Activated naive CD8-positive, alpha-beta T cell (primary cell): ENCODE measurements around the gene RAB19.
"Not testable (repeated sequence)": the region's sequence is repeated elsewhere in the genome, so short reads cannot be mapped to it uniquely, and the experiment has no call there.

Experiments
- H3K27ac Mint-ChIP-seq: one replicate; pipeline ENCODE4 v1.8.0; 2021; ENCODE audit warnings: mixed read lengths
- H3K27me3 Mint-ChIP-seq: one replicate; pipeline ENCODE4 v1.8.0; 2021; ENCODE audit warnings: mixed read lengths
- H3K36me3 Mint-ChIP-seq: one replicate; pipeline ENCODE4 v1.8.0; 2021; ENCODE audit warnings: mixed read lengths
- H3K4me1 Mint-ChIP-seq: one replicate; pipeline ENCODE4 v1.8.0; 2021; ENCODE audit warnings: low read depth, mixed read lengths
- H3K4me3 Mint-ChIP-seq: one replicate; pipeline ENCODE4 v1.8.0; 2021; ENCODE audit warnings: mild to moderate bottlenecking, mixed read lengths
- H3K9me3 Mint-ChIP-seq: one replicate; pipeline ENCODE4 v1.8.0; 2021; ENCODE audit warnings: low read depth, mixed read lengths

Gene RAB19

DNA sequence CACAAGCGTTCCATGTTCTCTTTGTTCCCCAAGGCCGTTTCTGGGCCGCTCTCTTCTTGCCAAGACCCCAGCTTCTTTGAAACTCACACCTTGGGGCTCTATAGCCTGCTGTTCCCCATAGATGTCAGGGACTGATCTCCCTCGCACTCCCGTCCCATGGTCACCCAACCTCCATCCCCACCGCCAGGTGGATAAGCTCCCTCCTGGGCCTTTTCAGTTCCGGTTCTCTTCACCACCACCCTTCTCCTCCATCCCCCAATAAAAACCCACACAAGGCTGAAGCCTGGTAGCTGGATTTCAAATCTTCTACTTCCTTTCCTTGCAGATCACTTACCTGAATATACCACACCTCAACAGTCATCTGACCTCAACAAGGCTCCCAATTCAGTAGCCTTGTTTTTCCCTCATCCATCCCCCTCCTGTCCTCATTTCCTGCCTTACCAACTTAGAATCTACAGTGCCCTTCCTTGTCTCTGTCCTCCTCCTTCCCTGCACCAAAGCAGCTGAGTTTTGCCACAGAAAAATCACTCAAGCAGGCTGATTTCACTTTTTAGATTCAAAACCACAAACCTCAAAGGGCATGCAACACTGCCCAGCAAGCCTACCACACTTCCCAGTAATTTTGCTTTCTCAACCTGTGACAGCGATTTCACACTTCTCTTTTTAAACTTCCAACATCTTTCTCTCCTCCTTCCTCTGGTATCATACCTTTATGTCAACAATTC, 13.2 kb upstream of the RAB19 start:
- H3K27me3 Mint-ChIP-seq: no peaks in the 10 kb centered on the region
- no peaks in the 10 kb centered on the region for H3K36me3 Mint-ChIP-seq
- H3K9me3 Mint-ChIP-seq: no peaks in the 10 kb centered on the region
- peaks cover 4% of the 10 kb centered on the region for H3K4me1 Mint-ChIP-seq
- no peak overlapping the region for H3K27ac Mint-ChIP-seq
- no peak overlapping the region for H3K4me3 Mint-ChIP-seq

DNA sequence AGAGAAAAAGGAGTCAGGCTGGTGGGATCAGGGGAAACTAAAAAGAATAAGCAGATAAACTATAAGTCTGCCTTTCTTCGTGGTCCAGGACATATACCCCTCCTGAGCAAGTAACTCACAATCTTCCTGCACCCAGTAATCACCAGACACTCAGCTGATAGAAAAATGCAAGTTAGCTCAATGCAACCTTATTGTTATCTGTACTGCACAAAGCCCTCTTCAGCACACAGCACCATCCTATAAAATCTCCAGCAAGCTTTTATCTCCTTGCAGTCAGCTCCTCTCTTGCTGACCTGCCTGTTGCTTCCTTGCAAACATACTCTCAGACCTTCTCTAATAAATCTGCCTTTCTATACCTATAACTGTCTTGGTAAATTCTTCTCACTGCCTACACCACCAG, 12.2 kb upstream of the RAB19 start:
- H3K36me3 Mint-ChIP-seq: peaks cover 3% of the 10 kb centered on the region
- H3K4me3 Mint-ChIP-seq: no peak overlapping the region
- H3K27me3 Mint-ChIP-seq: no peaks in the 10 kb centered on the region
- no peaks in the 10 kb centered on the region for H3K9me3 Mint-ChIP-seq
- H3K4me1 Mint-ChIP-seq: peaks cover 12% of the 10 kb centered on the region
- H3K27ac Mint-ChIP-seq: no peak overlapping the region

DNA sequence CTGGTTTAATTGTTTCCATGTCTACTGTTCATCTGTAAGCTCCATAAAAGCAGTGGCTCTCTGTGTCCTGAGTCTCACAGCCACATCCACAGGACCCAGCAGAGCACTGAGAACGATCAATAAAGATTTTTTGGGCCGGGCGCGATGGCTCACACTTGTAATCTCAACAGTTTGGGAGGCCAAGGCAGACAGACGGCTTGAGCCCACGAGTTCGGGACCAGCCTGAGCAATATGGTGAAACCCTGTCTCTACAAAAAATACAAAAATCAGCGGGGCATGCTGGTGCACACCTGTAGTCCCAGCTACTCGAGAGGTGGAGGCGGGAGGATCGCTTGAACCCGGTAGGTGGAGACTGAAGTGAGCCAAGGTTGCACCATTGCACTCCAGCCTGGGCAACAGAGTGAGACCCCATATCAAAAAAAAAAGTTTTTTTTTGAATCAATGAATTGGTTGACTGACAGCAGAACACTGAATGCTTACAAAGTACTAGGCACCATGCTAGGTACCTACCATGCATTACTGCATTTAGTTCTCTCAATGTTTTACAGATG, 10.0 kb upstream of the RAB19 start:
- H3K4me3 Mint-ChIP-seq: no peak overlapping the region
- no peaks in the 10 kb centered on the region for H3K9me3 Mint-ChIP-seq
- peaks cover 15% of the 10 kb centered on the region for H3K4me1 Mint-ChIP-seq
- H3K36me3 Mint-ChIP-seq: peaks cover 3% of the 10 kb centered on the region
- H3K27me3 Mint-ChIP-seq: no peaks in the 10 kb centered on the region
- H3K27ac Mint-ChIP-seq: no peak overlapping the region

DNA sequence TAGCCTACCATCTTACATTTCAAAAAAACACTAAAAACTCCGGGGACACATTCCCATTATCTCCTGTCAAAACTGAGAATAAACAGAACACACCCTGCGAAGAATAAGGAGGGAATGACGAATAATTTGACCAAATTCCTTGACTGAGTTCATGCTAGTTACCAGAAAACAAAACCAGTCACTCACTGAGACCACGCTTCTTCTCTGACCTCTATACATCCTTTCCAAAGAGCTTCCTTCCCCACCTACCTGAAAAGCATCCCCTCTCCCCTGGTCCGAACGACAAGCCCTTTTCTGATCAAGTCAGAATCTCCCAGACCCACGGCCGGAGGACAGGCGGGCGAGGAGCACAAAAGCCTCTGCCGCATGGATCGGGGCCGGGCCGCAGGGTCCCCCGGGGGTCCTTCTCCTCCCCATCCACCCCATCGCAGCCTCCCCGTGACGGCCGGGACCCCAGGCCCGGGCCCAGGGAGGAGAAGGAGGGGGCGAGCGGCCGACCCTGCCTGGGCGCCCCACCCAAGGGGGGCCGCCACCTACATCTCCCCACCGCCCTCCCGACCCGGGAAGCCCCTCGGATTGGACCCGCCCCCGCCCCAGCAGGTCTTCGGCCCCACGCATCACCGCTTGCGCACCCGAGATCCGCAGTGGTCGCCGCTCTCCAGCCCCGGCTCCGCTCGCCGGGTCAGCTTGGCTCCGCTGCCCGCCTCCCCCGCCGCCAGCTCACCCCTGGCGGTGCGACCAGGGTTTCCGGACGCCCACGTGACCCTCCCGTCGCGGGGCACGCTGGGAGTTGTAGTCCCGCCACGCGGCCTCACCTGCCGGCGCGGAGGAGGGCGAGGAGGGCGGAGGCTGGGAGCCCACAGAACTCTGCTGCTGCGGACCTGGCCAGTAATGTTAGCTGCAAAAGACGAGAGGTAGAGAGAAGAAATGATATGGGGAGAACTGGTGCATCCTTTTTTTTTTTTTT, 5.8 kb upstream of the RAB19 start, which contains the start of gene SLC37A3:
Gene SLC37A3, minus strand, starts transcription at position 747 of the 967 bp plus-strand sequence. CDS start 16,004 bp downstream, outside the sequence.
- H3K4me3 Mint-ChIP-seq: peak within 1 kb of the TSS; percentile 94
- H3K4me1 Mint-ChIP-seq: peaks cover 33% of the 10 kb centered on the region
- peak within 1 kb of the TSS; percentile 75 for H3K27ac Mint-ChIP-seq
- H3K27me3 Mint-ChIP-seq: no peaks in the 10 kb centered on the region
- no peaks in the 10 kb centered on the region for H3K9me3 Mint-ChIP-seq
- peaks cover 3% of the 10 kb centered on the region for H3K36me3 Mint-ChIP-seq

DNA sequence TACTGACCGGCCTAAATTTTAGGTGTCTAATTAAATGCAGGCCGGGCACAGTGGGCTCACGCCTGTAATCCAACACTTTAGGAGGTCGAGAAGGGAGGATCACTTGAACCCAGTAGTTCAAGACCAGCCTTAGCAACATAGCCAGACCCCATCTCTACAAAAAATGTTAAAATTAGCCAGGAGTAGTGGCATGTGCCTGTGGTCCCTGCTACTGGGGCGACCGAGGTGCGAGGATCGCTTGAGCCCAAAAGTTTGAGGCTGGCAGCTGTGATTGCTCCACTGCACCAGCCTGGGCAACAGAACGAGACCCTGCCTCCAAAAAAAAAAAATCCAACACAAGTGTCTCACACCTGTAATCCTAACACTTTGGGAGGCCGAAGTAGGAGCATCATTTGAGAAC, 5.0 kb upstream of the RAB19 start:
- H3K9me3 Mint-ChIP-seq: no peaks in the 10 kb centered on the region
- peak overlapping the region; percentile 58 for H3K27ac Mint-ChIP-seq
- peaks cover 36% of the 10 kb centered on the region for H3K4me1 Mint-ChIP-seq
- H3K27me3 Mint-ChIP-seq: no peaks in the 10 kb centered on the region
- peak overlapping the region; percentile 94 for H3K4me3 Mint-ChIP-seq
- H3K36me3 Mint-ChIP-seq: peaks cover 3% of the 10 kb centered on the region

DNA sequence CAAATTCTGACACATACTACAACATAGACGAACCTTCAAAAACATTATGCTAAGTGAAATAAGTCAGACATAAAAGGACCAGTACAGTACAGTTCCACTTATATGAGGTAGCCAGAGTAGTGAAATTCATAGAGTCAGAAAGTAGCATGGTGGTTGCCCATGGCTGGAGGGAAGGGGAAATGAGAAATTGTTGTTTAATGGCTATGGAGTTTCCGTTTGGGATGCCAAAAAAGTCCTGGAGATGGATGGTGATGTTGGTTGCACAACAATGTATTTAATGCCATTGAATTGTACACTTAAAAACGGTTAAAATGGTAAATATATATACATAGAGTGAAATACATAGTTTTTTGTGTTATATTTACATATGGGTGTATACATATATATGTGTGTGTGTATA, 3.5 kb upstream of the RAB19 start:
- Mint-ChIP-seq H3K4me1 (peaks cover 48% of the 10 kb centered on the region), H3K27me3 (no peaks in the 10 kb centered on the region), H3K9me3 (no peaks in the 10 kb centered on the region), H3K4me3 (no peak overlapping the region), H3K27ac (no peak overlapping the region), H3K36me3 (peaks cover 7% of the 10 kb centered on the region)

DNA sequence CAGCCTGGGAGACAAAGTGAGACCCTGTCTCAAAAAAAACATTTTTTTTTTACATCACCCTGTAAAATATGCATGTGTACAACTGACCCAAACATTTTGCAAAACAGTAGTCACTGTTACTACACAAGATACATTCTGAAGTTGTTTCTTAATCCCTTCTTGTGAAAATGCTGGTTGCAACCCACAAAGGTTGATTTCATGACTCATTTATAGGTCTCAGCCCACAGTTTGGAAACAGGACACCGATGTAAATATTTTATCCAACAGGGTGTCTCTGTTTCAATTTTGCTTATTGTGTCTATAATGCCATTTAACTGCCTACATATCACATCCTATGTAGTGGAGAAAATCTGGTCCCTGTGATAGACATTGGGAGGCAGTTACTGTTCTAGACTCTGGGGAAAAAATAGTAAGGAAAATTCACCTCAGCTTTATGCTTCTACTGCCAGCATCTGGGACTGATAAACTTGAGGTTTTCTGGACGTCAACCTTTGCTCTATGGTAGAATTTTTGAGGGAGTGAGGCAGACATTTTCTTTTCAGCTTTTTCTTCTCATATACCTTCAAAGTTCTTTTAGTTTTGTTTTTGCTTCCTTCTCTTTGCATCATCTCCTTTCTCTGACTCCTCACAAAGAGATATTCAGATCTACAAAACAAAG, 1.6 kb upstream of the RAB19 start:
- peak overlapping the region; percentile 85 for H3K27ac Mint-ChIP-seq
- no peaks in the 10 kb centered on the region for H3K27me3 Mint-ChIP-seq
- peak overlapping the region; percentile 63 for H3K4me3 Mint-ChIP-seq
- H3K4me1 Mint-ChIP-seq: peaks cover 39% of the 10 kb centered on the region
- no peaks in the 10 kb centered on the region for H3K9me3 Mint-ChIP-seq
- H3K36me3 Mint-ChIP-seq: peaks cover 6% of the 10 kb centered on the region

DNA sequence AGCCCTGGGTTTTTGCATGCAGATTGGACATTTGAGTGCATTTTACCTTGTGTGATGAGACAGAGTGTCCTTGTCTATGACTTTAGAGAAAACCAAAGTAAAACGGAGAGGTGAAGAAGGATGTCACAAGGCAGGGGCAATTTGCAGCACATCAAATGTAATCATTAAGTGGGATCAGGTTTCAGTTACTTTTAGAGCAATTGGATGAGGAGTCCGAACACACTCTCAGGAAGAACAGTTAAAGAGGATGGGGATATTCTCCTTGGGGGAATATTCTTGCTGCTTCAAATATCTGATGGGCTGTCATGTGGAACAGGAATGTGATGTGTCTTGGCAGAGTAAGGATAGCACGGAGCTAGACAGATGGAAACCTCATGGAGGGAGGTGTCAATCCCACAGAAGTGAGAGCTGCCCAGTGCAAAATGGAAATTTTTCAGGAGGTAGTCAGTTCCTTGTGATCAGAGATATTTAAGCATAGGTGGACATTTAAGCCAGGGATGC, 757 bp downstream of the RAB19 start:
- no peaks in the 10 kb centered on the region for H3K27me3 Mint-ChIP-seq
- H3K36me3 Mint-ChIP-seq: peaks cover 8% of the 10 kb centered on the region
- peak overlapping the region; percentile 97 for H3K27ac Mint-ChIP-seq
- no peaks in the 10 kb centered on the region for H3K9me3 Mint-ChIP-seq
- H3K4me3 Mint-ChIP-seq: peak overlapping the region; percentile 96
- peaks cover 33% of the 10 kb centered on the region for H3K4me1 Mint-ChIP-seq

DNA sequence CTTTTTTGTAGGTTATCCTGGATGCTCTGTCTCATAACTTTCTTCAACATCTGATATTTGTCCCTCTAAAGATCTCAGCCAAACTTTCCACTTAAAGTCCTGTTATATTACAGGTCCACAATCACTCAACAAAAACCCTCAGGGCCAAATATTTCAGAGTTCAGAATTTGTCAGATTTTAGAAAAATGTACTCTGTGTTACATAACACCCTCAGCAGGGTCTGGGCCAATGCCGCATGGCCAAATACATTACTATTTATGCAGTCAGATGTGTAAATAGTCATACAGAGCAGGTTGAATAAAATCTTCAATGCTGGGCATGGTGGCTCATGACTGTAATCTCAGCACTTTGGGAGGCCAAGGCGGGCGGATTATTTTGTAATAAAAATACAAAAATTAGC, 11.5 kb downstream of the RAB19 start:
- no peak overlapping the region for H3K4me3 Mint-ChIP-seq
- no peaks in the 10 kb centered on the region for H3K27me3 Mint-ChIP-seq
- peaks cover 14% of the 10 kb centered on the region for H3K36me3 Mint-ChIP-seq
- H3K4me1 Mint-ChIP-seq: peaks cover 9% of the 10 kb centered on the region
- H3K27ac Mint-ChIP-seq: no peak overlapping the region
- no peaks in the 10 kb centered on the region for H3K9me3 Mint-ChIP-seq

DNA sequence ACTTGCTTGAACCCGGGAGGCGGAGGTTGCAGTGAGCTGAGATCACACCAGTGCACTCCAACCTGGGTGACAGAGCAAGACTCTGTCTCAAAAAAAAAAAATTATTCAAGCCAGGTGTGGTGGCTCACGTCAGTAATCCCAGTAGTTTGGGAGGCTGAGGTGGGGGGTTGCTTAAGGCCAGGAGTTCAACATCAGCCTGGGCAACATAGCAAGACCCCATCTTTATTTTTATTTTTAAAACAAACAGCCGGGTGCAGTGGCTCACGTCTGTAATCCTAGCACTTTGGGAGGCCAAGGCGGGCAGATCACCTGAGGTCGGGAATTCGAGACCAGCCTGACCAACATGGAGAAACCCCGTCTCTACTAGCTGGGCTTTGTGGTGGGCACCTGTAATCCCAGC, 12.0 kb downstream of the RAB19 start:
- not testable (repeated sequence) for H3K27ac Mint-ChIP-seq, H3K4me3 Mint-ChIP-seq, H3K9me3 Mint-ChIP-seq, H3K27me3 Mint-ChIP-seq, H3K4me1 Mint-ChIP-seq
- peaks cover 14% of the 10 kb centered on the region for H3K36me3 Mint-ChIP-seq

DNA sequence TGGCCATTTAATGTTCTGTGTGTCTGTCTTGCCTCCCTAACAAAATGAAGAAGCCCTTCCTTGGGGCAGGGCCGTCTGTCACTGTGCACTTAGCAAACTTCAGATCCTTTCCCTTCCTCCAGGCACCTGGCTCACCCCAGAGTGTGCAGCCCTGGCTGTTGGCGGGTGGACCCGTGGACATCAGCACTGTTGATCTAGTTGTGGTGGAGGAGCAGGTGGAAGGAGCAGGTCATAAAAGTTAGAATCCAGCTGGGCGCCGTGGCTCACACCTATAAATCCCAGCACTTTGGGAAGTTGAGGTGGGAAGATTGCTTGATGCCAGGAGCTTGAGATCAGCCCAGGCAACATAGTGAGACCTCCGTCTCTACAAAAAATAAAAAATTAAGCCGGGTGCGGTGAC, 12.7 kb downstream of the RAB19 start:
- Mint-ChIP-seq H3K9me3 (no peaks in the 10 kb centered on the region), H3K4me1 (peaks cover 9% of the 10 kb centered on the region), H3K36me3 (peaks cover 14% of the 10 kb centered on the region), H3K27ac (no peak overlapping the region), H3K4me3 (no peak overlapping the region), H3K27me3 (no peaks in the 10 kb centered on the region)

DNA sequence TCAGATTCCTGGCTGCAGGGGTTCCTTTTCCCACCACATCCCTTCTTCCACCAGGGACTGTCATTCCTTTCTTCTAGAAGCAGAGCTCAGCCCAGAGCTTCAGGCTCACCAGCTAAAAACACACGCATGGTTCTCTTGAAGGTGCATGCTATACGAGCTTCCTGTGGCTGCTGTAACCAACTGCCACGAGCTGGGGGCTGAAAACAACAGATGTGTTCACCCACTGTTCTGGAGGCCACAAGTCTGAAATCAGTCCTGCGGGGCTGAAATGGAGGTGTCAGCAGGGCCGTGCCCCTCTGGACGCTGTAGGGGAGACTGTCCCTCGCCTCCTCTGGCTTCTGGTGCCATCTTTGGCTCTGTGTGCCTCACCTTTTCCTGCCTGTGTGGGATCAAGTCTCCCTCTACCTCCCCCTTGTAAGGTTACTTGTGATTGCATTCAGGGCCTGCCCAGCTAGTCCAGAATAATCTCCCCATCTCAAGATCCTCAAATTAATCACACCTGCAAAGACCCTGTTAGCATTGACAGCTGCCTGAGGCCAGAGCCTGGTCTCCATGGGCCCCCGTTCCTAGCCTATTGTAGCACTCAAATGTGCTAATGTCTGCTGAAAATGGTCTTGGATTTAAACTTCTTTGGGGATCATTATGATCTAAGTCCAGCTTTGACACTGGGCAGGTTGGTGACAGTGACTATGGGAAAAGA, 13.7 kb downstream of the RAB19 start:
- H3K4me1 Mint-ChIP-seq: peaks cover 9% of the 10 kb centered on the region

DNA sequence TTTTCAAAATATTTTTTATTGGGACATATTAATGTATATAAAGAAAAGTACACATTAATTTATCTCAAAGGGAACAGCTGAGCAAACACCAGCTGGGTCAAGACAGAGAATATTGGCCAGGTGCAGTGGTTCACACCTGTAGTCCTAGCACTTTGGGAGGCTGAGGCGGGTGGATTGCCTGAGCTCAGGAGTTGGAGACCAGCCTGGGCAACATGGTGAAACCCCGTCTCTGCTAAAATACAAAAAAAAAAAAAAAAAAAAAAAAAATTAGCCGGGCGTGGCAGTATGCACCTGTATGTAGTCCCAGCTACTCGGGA, 14.3 kb downstream of the RAB19 start:
- H3K4me1 Mint-ChIP-seq, H3K27me3 Mint-ChIP-seq, H3K27ac Mint-ChIP-seq, H3K4me3 Mint-ChIP-seq, H3K9me3 Mint-ChIP-seq: not testable (repeated sequence)
- H3K36me3 Mint-ChIP-seq: peaks cover 11% of the 10 kb centered on the region

More for the DNA sequence above, 13.7 kb downstream of the RAB19 start:
- Mint-ChIP-seq H3K27ac (peak overlapping the region; percentile 67), H3K27me3 (no peaks in the 10 kb centered on the region), H3K4me3 (no peak overlapping the region), H3K9me3 (no peaks in the 10 kb centered on the region), H3K36me3 (peaks cover 13% of the 10 kb centered on the region)

DNA sequence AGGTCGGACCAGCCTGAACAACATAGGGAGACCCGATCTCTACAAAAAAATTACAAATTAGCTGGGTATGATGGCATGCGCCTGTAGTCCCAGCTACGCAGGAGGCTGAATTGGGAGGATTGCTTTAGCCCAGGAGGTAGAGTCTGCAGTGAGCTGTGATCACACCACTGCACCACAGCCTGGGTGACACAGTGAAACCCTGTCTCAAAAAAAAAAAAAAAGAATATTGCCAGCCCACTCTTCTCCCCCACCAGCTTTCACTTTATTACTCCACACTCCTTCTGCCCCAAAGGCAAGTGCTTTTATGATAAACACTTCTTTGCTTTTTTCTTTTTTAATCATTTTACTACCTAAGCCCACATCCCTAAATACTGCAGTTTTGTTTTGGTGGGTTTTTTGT, 14.8 kb downstream of the RAB19 start:
- H3K36me3 Mint-ChIP-seq: peaks cover 11% of the 10 kb centered on the region
- no peak overlapping the region for H3K27ac Mint-ChIP-seq
- peaks cover 9% of the 10 kb centered on the region for H3K4me1 Mint-ChIP-seq

More for the DNA sequence above, 14.8 kb downstream of the RAB19 start:
- Mint-ChIP-seq H3K27me3 (no peaks in the 10 kb centered on the region), H3K9me3 (no peaks in the 10 kb centered on the region), H3K4me3 (no peak overlapping the region)
